ENCODE data around the gene ALDH16A1.
"Not testable (repeated sequence)": the region's sequence is repeated elsewhere in the genome, so short reads cannot be mapped to it uniquely, and the experiment has no call there.

ALDH16A1 gene

DNA sequence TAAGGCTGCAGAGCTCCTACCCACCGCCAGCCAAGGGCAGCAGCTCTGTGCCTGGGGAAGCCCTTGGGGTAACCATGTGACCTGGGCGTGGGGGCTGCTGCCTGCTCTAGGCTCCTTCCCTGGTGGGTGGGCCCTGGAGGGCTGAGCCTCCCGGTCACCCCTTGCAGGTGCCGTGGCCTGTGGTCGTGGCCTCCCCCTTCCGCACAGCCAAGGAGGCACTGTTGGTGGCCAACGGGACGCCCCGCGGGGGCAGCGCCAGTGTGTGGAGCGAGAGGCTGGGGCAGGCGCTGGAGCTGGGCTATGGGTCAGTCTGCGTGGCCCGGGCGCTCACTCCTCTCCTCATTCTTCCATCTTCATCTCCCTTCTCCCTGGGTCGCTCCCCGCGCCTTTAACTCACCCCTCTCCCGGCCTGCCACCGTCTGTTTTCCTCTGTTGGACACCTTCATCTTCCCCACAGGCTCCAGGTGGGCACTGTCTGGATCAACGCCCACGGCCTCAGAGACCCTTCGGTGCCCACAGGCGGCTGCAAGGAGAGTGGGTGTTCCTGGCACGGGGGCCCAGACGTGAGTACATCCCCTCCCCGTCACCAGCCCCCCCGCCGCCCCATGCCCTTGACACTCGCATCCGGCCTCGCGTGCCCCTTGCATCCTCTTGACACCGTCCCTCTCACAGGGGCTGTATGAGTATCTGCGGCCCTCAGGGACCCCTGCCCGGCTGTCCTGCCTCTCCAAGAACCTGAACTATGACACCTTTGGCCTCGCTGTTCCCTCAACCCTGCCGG, 11.1 kb downstream of the ALDH16A1 start:
- DNase-seq (ENCODE audit: low read depth in 3 of 3) = no peak

DNA sequence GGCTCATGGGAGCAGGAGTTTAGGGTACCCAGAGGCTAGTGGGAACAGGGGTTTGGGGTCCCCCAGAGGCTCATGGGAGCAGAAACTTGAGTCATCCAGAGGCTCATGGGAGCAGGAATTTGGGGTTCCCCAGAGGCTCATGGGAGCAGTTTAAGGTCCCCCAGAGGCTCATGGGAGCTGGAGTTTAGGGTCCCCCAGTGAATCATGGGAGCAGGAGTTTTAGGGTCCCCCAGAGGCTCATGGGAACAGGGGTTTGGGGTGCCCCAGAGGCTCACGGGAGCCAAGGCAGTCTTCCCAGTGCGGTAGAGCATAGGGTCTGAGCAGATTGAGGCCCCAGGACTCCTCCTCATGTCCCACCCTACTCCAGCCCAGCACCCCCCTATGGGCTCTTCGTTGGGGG, 12.3 kb downstream of the ALDH16A1 start:
- DNase-seq (ENCODE audit: low read depth in 3 of 3) = no peak

DNA sequence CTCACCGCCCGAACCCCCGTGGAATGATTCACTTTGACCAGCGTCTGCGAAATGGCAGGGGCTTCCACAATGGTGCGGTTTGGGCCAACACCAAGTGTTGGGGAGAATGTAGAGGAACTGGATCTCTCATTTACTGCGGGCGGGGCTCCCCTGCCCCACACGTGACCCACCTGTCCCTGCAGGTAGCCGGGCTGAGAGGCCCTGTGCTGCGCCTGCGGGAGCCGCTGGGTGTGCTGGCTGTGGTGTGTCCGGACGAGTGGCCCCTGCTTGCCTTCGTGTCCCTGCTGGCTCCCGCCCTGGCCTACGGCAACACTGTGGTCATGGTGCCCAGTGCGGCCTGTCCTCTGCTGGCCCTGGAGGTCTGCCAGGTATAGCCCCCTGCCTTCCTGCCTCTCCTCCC, 15.2 kb downstream of the ALDH16A1 start:
- DNase-seq (ENCODE audit: low read depth in 3 of 3) = no peak

DNA sequence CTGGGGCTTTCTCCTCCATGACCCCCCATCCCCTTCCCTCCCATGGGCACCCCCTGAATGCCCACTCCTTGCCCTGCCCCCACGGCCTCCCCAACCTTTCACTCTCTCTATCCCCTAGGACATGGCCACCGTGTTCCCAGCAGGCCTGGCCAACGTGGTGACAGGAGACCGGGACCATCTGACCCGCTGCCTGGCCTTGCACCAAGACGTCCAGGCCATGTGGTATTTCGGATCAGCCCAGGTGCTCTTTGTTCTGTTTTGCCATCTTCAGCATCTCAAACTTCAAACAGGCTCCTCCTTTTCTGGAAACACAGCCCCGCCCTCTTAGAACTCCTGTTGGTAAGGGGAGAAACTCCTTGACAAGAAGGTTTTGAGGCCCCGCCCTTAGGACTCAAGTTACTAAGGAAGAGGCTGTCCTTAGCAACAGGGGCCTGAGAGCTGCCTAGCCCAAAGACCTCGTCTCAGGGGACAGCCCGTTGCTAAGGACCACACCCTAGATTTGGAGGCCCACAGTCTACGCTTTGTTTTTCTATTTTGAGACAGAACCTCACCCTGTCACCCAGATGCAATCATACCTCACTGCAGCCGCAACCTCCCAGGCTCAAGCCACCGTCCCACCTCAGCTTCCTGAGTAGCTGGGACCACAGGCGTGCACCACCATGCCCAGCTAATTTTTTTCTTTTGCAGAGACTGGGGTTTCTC, 15.9 kb downstream of the ALDH16A1 start:
- peak; percentile 61 to 70 (median 65) for DNase-seq (ENCODE audit: low read depth in 3 of 3)

DNA sequence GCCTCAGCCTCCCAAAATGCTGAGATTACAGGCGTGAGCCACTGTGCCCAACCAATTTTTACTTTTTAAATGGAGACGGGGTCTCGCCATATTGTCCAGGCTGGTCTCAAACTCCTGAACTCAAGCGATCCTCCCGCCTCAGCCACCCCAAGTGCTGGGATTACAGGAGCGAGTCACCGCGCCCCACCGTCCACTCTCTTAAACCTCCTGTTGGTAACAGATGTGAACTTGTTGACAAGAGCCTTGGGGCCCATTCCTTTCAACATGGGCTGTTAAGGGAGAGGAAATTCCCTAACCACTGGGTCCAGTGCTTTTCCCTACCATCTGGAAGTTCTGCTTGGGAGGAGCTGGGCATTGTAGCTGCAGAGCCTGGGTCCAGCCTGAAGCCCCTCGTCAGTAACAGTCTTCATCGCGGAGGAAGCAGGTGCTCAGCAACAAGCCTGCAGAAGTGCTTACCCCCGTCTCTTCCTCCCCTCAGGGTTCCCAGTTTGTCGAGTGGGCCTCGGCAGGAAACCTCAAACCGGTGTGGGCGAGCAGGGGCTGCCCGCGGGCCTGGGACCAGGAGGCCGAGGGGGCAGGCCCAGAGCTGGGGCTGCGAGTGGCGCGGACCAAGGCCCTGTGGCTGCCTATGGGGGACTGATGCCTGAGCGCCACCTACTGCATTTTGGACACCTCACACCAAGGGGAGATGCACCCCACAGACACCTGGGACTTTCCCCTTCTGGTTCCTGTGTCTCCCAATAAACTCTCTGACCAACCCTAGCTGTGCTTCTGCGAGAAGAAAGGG, 17.0 kb downstream of the ALDH16A1 start:
- peak in 1 of 3 donors; percentile 65 for DNase-seq (ENCODE audit: low read depth in 3 of 3)

DNA sequence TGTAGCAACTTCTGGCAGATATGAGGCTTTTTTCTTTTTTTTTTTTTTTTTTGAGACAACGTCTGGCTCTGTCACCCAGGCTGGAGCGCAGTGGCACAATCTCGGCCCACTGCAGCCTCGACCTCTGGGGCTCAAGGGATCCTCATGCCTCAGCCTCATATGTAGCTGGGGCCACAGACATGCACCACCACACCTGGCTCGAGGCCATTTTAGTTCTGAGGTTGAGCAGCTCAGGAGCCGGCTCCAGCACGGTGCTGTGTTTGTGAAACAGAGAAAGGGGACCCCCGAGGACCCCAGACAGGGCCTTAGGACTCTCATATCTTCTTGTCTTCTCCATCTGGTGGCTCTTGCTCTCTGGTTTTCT, 17.6 kb downstream of the ALDH16A1 start:
- no peak for DNase-seq (ENCODE audit: low read depth in 3 of 3)

DNA sequence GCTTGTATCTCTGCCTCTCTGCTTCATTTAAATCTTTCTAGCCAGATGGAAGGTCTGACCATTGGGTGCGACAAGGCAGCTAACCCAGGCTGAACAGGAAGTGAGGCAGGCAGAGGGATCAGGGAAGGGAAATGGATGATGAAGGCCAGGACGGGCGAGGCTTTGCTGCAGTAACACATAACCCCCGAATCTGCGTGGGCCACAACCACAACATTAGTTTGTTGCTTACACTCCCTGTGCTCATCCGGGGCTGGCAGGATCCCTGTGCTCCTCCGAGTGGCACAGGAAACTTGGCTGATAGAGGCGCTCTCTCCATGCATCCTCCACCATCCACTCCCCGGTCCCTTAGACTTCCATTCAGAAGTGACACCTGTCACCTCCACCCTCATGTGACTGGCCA, 19.9 kb downstream of the ALDH16A1 start:
- no peak for DNase-seq (ENCODE audit: low read depth in 3 of 3)

DNA sequence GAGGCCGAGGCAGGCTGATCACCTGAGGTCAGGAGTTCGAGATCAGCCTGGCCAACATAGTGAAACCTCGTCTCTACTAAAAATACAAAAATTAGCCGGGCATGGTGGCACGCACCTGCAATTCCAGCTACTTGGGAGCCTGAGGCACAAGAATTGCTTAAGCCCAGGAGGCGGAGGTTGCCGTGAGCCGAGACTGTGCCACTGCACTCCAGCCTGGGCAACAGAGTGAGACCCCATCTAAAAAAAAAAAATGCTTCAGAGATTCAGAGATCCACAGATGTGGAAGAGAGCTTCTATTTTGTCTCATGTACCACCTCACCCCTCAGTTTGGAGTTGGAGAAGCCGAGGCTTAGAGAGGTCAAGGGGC, 20.5 kb downstream of the ALDH16A1 start:
- not testable (repeated sequence) for DNase-seq (ENCODE audit: low read depth in 3 of 3)

DNA sequence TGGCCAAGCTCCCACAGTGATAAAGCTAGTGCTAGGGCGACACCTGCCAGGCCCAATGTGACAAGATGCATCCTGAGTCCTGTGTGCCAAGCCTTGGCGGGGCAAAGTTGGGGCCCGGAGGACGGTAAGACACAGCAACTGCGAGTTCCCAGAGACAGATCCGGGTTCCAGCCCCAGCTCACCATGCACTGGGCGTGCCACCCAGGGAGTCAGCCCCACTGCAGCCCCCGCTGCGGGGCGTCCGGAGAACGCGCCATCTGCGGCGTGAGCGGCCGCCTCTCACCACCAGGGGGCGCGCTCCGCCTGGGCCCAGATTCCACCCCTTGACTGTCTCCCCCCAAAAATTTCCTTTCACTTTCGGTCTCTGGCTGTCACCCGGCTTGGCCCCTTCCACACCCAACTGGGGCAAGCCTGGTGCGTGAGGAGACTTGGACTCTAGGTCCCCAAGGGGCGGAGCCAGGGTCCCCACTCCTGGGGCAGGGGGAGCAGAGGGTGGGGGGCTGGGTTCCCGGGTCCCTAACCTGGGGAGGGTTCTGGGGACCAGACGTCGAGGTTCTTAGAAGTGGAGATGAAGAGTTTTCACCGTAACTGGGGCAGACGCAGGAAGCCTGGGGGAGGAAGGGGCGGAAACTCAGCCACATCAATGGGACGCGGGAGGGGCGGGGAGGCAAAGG, 21.0 kb downstream of the ALDH16A1 start, which contains the start of gene FLT3LG:
FLT3LG (plus strand) TSS at position 348 of the 674 bp plus-strand sequence. CDS start 425 bp downstream, outside the sequence.
- peak; percentile 77 to 86 (median 80) for DNase-seq (ENCODE audit: low read depth in 3 of 3)

DNA sequence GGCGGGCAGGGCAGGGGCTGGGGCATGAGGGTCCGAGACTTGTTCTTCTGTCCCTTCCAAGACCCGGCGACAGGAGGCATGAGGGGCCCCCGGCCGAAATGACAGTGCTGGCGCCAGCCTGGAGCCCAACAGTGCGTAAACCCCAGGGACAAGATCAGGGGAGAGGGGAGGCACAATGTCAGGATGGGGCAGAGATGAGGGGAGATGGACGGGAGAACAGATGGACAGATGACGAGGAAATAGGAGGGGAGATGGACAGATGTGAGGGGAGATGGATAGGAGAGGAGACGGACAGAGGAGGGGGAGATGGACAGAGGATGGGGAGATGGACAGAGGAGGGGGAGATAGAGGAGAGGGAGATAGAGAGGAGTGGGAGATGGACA, 21.5 kb downstream of the ALDH16A1 start:
- DNase-seq (ENCODE audit: low read depth in 3 of 3) = no peak

DNA sequence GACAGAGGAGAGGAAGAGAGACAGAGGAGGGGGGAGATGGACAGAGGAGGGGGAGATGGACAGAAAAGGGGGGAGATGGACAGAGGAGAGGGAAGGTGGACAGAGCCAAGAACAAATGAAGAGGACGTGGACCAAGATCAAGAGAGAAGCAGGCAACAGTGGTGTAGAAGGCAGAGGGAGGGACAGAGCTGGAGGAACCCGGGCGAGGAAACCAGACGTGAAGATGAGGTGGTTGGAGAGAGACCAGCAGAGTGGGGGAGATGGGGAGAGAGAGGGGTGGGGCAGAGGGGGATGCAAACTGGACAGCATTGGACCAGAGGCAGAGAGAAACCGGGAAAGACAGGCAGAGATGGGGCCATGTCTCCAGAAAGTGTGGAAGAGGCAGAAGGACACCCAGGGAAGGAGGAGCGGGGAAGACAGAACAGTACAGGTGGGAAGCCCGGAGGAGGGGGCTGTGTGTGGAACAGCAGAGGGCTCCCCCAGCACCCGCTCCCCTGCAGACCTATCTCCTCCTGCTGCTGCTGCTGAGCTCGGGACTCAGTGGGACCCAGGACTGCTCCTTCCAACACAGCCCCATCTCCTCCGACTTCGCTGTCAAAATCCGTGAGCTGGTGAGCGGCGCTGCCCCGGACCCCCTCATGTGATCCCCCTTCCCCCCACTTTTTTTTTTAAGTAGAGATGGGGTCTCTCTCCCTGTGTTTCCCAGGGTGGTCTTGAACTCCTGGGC, 22.3 kb downstream of the ALDH16A1 start:
- DNase-seq (ENCODE audit: low read depth in 3 of 3) = no peak

DNA sequence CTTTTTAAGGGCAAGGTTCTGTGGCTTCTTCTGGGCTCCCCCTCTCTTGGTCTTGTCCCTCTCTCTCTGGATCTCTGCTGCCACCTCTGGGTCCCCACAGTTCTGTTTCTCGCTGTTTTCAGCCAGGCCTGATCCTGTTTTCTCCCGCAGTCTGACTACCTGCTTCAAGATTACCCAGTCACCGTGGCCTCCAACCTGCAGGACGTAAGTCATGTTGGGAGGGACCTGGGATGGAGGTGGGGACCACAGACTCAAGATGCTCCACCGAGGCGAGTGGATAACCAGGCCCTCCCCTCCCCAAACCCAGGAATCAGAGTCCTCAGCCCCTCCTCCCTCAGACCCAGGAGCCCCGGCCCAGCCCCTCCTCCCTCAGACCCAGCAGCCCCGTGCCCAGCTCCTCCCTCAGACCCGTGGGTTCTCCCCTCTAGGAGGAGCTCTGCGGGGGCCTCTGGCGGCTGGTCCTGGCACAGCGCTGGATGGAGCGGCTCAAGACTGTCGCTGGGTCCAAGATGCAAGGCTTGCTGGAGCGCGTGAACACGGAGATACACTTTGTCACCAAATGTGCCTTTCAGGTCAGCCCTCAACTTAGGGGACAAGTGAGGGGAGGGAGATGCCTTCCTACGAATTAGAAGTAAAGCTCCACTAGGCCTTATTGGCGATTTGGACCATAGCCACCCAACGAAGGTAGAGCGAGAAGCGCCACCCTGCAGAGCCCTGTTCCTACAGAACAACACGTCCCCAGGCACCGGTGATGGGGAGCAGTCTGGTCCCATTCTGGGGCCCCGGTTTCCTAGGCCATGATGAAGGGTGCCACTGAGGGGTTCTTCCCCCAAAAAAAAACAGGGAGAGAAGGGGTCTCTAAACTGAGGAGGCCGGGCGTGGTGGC, 23.2 kb downstream of the ALDH16A1 start:
- peak in 2 of 3 donors; percentile 75 to 83 for DNase-seq (ENCODE audit: low read depth in 3 of 3)

DNA sequence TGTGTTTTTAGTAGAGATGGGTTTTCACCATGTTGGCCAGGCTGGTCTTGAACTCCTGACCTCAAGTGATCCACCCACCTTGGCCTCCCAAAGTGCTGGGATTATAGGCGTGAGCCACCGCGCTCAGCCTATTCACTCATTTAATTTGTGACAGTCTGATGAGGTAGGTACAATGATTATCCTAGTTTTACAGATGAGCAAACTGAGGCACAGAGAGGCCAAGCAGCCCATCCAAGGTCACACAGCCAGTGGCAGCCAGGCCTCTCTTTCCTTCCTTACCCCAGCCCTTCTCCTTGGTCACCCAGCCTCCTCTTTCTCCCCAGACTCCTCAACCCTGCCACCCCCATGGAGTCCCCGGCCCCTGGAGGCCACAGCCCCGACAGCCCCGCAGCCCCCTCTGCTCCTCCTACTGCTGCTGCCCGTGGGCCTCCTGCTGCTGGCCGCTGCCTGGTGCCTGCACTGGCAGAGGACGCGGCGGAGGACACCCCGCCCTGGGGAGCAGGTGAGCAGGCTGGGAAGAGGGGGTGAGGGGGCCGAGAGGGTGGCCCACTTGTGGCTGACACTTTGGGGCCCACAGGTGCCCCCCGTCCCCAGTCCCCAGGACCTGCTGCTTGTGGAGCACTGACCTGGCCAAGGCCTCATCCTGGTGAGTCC, 27.1 kb downstream of the ALDH16A1 start:
- DNase-seq (ENCODE audit: low read depth in 3 of 3) = no peak

DNA sequence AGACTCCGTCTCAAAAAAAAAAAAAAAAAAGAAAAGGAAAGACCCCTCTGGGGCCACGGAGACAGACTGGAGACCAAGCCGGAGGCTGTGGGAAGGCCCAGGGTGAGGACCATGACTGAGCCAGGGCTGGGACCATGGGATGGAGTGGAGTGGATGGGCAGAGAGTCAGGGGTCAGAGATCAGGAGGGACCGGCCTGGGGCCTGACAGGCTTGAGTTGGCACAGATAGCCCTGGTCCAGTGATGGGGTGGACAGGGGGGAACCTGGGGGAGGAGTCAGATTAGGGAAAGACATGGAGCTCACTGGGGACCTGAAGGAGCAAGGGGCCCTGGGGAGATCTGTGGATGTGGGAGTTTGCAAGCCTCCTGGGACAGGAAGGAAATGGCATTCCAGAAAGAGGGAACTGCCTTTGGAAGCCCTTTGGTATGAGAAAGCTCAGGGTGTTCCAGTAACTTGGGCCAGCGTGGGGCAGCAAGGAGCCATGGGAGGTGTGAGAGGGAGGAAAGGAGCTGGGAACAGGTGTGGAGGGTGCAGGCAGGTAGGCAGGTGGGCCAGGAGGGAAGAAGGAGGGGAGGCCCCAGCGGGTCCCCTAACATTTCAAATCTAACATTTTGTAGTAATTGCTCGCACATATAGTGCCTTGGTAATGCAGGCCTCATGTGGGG, 28.1 kb downstream of the ALDH16A1 start:
- no peak for DNase-seq (ENCODE audit: low read depth in 3 of 3)

DNA sequence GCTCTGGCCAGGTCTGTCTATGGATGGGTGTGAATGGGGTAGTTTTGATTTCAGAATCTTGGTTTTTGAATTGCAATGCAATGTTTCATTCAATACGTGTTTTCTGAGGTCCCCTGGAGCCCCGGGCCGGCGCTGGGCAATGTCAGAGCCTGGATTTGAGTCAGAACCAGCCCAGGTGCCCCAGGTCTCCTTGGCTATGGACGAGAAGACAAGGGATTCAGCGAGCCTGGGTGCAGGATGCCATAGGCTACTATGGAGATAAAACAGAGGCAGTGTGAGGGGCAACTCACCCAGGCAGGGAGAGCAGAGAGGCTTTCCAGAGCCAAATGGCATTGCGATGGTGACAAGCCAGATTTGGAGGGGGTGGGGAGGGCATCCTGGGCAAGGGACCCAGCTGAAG, 33.2 kb downstream of the ALDH16A1 start:
- no peak for DNase-seq (ENCODE audit: low read depth in 3 of 3)

DNA sequence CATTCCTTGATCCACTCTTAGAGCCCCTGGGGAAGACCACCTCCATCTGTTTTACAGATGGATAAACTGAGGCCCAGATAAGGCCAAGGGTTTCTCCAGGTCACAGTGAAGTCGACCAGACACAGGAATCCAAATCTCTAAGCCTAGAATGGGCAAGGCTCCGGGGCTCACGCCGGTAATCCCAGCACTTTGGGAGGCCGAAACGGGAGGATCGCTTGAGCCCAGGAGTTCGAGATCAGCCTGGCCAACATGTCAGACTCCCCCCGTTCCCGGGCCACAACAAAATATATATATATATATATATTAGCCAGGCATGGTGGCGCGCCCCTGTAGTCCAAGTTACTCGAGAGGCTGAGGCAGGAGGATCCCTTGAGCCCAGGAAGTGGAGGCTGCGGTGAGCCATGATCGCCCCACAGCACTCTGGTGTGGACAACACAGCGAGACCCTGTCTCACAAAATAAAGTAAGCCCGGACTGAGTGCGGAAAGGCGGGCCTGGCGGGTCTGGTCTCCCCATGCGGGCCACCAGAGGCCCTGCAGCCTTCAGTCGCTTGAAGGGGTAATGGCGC, 33.8 kb downstream of the ALDH16A1 start:
- DNase-seq (ENCODE audit: low read depth in 3 of 3) = no peak

DNA sequence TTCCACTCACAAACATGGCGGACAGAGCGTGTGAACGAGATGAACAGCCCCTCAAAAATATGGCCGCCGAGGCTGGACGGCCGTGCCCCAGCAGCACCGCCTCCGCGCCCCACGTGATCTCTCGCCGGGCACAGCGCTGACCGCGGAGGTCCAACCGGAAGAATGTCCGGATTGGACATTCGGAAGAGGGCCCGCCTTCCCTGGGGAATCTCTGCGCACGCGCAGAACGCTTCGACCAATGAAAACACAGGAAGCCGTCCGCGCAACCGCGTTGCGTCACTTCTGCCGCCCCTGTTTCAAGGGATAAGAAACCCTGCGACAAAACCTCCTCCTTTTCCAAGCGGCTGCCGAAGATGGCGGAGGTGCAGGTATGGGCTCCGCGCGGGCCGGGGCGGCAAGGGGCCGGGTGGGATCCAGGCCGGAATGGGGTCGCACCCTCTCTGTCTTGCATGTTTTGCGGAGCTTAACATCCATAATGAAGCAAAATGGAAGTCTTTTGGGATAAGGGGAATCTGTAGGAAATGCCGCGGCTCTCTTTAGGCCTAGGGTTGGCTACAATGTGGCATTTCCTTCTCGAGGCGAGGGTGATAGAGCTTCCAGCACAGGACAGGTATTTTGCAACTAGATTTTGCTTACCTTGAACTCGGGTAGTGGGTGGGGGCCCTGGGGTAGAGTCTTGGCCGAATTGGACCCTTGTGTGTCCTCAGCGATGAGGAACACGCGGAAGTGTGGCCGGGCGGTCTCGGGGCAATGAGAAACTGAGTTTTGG, 34.4 kb downstream of the ALDH16A1 start, which contains the start of gene RPL13A:
RPL13A (plus strand) TSS at position 332 of the 769 bp plus-strand sequence; CDS start at position 354, 22 bp downstream.
- peak; percentile 99 to 100 (median 100) for DNase-seq (ENCODE audit: low read depth in 3 of 3)

Measured in stimulated activated CD4-positive, alpha-beta T cell treated with anti-CD3 and anti-CD28 coated beads, TNF-alpha, amount 100 ng/mL, for 48 hours (primary cell).